ENCODE data around the gene ERGIC1. TPM values are rescaled to one million over a fixed set of nuclear protein-coding genes. Genes with fewer than 3 reads are reported as not detected.

Gene ERGIC1
- total and polyA plus RNA-seq, 10 of the 15 experiments (the other 5 are each of a cell fraction or from before 2014, with no cell fraction given) = 8.8 to 104 (median 76.3) TPM

GRCh38 chr5:172909931-172910502 lies 76.0 kb downstream of the ERGIC1 start (continued):
- no peak for TF ChIP-seq ZBTB40 (IDR thresholded peaks at IDR 0.05; ENCODE audit: borderline replicate concordance)

GRCh38 chr5:172910828-172911627 lies 77.0 kb downstream of the ERGIC1 start:
- Histone ChIP-seq H3K9ac (ENCODE audit: control insufficient read depth, insufficient read depth, low read length) (peak overlapping the region; percentile 30; the same call in 1 of the 2 replicates), H3K79me2 (ENCODE audit: control insufficient read depth, insufficient read depth, low read length) (no peaks in the 10 kb centered on the region), H3K4me2 (ENCODE audit: control insufficient read depth, insufficient read depth) (peak overlapping the region; percentile 55), H4K20me1 (ENCODE audit: control insufficient read depth, insufficient read depth) (no peaks in the 10 kb centered on the region), H2AFZ (ENCODE audit: control insufficient read depth, low read depth, low read length) (no peak overlapping the region), H3K36me3 (ENCODE audit: control insufficient read depth in 2 of 2, insufficient read depth in 2 of 2, low read length in 1 of 2) (peaks cover 11 to 12% of the 10 kb centered on the region in 2 experiments), H3K27me3 (replicated peaks in 1 of 2; ENCODE audit: control insufficient read depth in 2 of 2, insufficient read depth in 2 of 2, low read length in 1 of 2) (no peaks in the 10 kb centered on the region), H3K27ac (ENCODE audit: control insufficient read depth, insufficient read depth) (peak overlapping the region; percentile 83), H3K4me1 (ENCODE audit: control insufficient read depth, insufficient read depth, low read length) (peaks cover 23% of the 10 kb centered on the region), H3K9me3 (replicated peaks; ENCODE audit: control insufficient read depth, insufficient read depth, low read length) (no peaks in the 10 kb centered on the region), H3K4me3 (no peak overlapping the region)
- BruUV-seq (replicated peaks) = no TSS peak
- DNase-seq (ENCODE audit: low read depth, low spot score) (peak; percentile 61), ATAC-seq (peak; percentile 91), FAIRE-seq (peak; percentile 72)
- in situ Hi-C loops (cut with MboI) = no loop called here
- 10% methylated on average over 9 of the region's 9 CpGs for WGBS (ENCODE audit: insufficient coverage, insufficient replicate concordance, low lambda C conversion rate, missing lambda C conversion rate)
- CTCF ChIA-PET = interaction anchor here (0.6 to 2.6 kb wide), 7 partner anchors 22 to 204 kb away, joined by 3 to 10 read pairs (median 6); no protein-coding TSS in a partner anchor
- RAD21 ChIA-PET (ENCODE audit: unreplicated experiment) = interaction anchor here (1.0 to 1.2 kb wide), 2 partner anchors 21 to 196 kb away, joined by 4 to 5 read pairs; no protein-coding TSS in a partner anchor
- SMC1A ChIA-PET (ENCODE audit: uncharacterized antibody, unreplicated experiment) = interaction anchor here (1.0 to 2.4 kb wide), 3 partner anchors 146 to 190 kb away, joined by 4 to 10 read pairs (median 4); no protein-coding TSS in a partner anchor
- POLR2A ChIA-PET = interaction anchor here (0.7 kb wide), 1 partner anchor 139 kb away, joined by 4 read pairs; no protein-coding TSS in a partner anchor
- intact Hi-C loops (cut with micrococcal nuclease; ENCODE audit: unreplicated experiment) = loop anchor here (5.0 kb wide), 1 partner anchor 199 kb away; no protein-coding TSS in a partner anchor
- TF ChIP-seq IKZF2 (IDR thresholded peaks at IDR 0.05) (0 out of 4 replicates have a peak, but pooled peaks of 1 of the 2 experiments have one; percentile 15), NKRF (conservative IDR thresholded peaks at IDR 0.05) (no peak), EGR1 (IDR thresholded peaks at IDR 0.05; ENCODE audit: borderline replicate concordance in 1 of 2, low read depth in 2 of 2, low read length in 2 of 2) (0 out of 3 replicates have a peak, but pooled peaks of 1 of the 2 experiments have one; percentile 18), CTCF (IDR thresholded peaks at IDR 0.05 in 2 of 3, conservative IDR thresholded peaks at IDR 0.05 in 1 of 3; ENCODE audit: control insufficient read depth in 2 of 3, extremely low read depth in 1 of 3, insufficient read depth in 1 of 3, low read depth in 3 of 3, low read length in 3 of 3) (peak; percentile 38 to 61 (median 41); a peak in 4 of 6 replicates), NR2F1 (conservative IDR thresholded peaks at IDR 0.05) (0 out of 2 replicates have a peak, but pooled peaks have one; percentile 19), RAD21 (IDR thresholded peaks at IDR 0.05; ENCODE audit: insufficient read depth, low read depth, low read length) (peak; percentile 48; the same call in 1 of the 2 replicates), SMAD5 (IDR thresholded peaks at IDR 0.05; ENCODE audit: low read depth) (no peak), CREB1 (IDR thresholded peaks at IDR 0.05; ENCODE audit: low read depth) (peak; percentile 74), CBX3 (IDR thresholded peaks at IDR 0.05; ENCODE audit: borderline replicate concordance, low read depth) (no peak), TARDBP (IDR thresholded peaks at IDR 0.05; ENCODE audit: borderline replicate concordance) (no peak)
